Activated T-cell treated with anti-CD3 and anti-CD28 coated beads for 1 hour (primary cell): Measurements from ENCODE around the gene ZBTB38.

Source experiments
- DNase-seq: peaks from one replicate; pipeline ENCODE4 v3.0.0-alpha.2; 2020; ENCODE audit warnings: low read depth

Gene ZBTB38

GRCh38 chr3:141368062-141368924, at the start of gene ZBTB38:
TSS of gene ZBTB38 (plus strand) at chr3:141368504. CDS start at chr3:141442389, 73,885 bp downstream.
- DNase-seq: no peak

DNA sequence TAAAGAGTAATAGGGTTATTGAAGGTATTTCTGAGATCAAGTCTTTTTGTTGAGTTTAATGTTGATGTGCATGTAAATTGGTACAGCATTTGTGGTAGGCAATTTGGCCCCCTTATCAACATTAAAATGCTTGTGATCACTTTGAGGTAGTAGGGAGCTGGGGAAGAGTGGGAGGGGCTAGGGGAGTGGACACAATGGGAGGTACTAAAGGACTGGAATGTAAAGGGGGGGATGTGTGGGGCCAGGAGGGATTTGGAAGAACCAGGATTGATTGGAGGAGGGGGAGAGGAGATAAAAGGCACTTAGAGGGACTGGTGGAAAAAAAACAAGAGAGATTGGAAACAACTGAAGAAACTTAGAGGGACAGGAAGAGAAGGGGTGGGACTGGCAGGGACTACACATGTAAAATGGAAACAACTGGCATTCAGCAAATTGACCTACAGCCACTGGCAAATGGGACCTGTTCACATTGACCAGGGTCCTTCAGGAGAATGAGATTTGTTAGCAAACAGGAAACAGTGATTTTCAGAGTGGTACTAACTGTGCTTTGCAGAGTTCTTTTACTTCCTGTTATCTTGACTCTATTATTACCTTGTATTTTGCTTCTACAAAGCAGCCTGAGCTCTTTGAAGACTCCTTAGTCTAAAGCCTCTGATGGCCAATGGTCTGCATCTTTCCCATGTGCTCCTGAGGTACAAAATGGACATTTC, 47.8 kb upstream of the ZBTB38 start:
- DNase-seq: no peak

DNA sequence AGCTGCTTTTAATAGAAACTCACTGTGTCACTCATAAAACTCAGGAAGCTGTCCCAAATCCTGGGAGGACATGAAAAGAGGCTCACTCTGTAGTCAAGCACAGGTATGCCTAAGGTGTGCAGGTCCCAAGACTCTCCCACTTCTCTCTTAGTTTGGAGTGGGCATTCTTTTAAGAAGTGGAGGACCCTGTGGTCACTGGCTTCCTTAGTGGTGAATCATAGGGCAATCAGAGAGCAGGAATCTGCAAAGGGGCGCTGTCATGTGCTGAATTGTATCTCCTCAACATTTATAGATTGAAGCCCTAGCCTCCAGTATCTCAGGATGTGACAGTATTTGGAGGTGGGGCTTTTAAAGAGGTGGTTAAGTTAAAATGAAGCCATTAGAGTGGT, 47.2 kb upstream of the ZBTB38 start:
- no peak for DNase-seq

DNA sequence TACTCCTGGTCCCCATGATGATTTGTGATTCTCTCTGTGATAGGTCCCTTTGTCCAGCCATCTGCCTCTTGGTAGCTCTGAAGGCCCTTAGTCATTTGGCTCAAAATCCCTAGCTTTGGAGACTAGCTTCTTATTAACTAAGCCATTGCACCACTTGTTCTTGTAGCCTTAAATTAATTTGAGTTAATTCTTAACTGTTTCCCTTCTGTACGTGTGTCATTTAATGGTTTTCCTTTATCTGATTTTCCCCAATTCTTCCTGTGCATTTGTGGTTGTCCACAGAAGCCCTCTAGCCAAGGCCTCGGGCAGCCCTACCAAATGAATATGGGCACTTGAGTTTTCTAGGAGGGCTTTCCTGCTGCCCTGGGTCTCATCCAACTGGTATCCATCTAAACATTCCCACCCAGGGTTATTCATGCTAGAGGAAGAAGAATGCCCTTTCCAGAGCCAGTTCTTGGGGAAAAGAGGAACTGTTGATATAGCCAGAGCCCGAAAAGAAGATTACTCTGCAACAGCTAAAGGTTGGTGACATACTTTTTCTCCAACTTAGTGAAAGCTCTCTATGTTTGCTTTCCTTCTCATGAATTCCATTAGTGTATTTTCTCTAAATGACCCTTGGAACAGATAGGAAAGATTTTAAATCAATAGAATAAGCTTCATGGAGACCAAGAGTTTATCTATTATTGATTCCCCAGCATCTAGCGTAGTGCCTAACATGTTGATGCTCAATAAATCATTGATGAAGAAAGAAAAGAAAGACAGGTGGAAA, 44.2 kb upstream of the ZBTB38 start:
- no peak for DNase-seq

GRCh38 chr3:141326123-141326522, 42.2 kb upstream of the ZBTB38 start:
- no peak for DNase-seq

GRCh38 chr3:141326626-141327025, 41.7 kb upstream of the ZBTB38 start:
- no peak for DNase-seq

DNA sequence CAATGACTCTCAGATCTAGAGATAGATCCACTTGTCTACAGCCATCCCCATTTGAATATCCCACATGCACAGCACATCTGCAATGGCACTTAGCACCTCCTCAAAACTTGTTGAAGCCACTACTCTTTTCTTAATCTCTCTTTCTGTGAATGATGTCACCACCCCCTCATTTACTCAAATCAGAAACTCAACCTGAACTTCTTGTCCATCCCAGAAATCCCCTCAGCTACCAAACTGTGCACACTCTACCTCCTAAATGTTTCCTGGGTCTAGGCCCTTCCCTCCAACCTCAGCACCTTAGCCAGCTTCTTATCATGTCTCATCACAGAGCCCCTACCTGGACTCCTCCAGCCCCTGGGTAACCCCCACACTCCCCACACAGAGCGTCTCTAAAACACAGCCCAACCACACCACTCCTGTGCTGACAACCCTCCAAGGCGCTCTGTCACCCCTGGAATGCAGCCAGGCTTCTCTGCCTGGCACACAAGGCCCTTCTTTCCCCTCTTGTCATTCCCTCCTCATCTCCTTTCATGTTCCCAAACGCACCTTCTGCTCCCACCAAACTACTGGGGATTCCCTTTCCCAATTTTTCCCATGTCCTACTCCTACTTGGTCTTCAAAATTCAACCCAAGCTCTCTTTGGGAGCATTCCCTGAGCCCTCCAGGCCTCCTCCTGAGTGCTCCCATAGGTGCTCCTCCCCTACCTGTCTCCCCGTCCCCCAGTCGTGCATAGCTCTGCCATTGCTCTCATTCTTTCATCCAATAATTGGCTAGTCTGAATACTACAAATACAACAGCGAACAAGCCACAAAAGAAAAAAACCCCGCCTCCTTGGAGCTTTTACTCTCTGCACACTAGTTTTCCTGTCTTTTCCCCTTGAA, 39.8 kb upstream of the ZBTB38 start:
- no peak for DNase-seq

GRCh38 chr3:141330235-141330634, 38.1 kb upstream of the ZBTB38 start:
- DNase-seq: no peak

GRCh38 chr3:141330718-141331376, 37.5 kb upstream of the ZBTB38 start:
- DNase-seq: no peak

GRCh38 chr3:141331377-141332318, 36.7 kb upstream of the ZBTB38 start:
- no peak for DNase-seq

GRCh38 chr3:141332416-141332815, 35.9 kb upstream of the ZBTB38 start:
- no peak for DNase-seq

DNA sequence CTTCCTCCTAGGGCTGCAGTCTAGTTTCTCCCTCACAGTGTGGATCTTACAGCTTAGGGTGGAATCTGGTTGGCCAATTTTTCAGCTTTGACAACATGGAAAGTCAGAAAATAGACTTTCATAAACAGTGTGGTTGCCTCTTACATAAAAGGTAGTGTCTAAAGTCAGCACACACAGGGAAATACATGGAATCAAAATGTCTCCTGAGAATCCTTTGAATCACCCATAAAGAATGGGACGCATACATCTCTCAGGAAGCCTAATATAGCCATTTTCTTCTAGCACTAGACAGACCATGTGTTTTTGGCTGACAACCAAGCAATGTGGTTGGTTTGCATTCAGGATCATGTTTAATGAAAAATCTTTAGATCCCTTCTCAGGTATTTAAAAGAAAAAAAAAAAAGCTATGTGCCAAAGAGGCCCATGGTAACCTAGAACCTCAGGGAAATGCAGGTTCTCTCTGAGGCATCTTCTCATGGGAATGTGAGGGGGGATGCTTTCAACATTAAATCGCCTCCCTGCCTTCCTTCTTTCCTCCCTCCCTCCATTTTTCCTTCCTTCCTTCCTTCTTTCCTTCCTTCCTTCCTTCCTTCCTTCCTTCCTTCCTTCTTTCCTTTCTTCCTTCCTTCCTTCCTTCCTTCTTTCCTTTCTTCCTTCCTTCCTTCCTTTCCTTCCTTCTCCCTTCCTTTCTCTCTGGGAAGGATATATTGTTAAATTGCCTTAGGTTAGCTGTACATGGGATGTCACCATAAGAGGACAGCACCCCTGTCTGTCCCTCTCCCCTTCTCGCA, 34.3 kb upstream of the ZBTB38 start:
- DNase-seq: no peak

DNA sequence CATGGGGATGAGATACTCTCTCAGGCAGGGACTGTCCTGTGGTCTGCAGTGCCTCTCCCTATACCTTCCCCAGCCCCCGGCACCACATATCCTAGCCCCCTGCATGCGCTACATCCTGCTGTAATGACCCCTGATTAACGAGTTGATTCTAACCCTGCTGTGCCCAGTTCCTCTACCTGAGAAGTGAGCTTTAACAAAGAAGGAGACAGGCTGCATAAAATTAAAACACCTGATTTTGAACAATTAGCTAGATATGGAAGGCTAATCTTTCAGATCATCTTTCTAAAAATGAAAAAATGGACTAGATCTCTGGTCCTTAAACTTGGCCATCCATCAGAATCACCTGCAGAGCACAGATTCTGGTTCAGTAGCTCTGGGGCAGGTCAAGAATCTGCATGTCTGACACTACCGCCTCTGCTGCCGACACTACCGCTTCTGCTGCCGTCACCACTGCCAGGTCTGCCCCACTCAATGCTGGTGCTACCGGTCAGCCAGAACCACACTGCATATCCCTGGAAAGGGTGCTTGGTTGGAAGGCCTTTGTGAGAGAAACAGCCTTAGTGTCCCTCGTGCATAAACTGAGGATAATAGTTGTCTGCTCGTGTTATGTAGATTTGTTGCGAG, 33.6 kb upstream of the ZBTB38 start:
- DNase-seq: no peak

GRCh38 chr3:141335531-141336061, 32.7 kb upstream of the ZBTB38 start:
- DNase-seq: no peak

GRCh38 chr3:141336672-141337522, 31.4 kb upstream of the ZBTB38 start:
- no peak for DNase-seq

- DNase-seq: no peak
Observed at GRCh38 chr3:141337523-141337854, 30.8 kb upstream of the ZBTB38 start.

DNA sequence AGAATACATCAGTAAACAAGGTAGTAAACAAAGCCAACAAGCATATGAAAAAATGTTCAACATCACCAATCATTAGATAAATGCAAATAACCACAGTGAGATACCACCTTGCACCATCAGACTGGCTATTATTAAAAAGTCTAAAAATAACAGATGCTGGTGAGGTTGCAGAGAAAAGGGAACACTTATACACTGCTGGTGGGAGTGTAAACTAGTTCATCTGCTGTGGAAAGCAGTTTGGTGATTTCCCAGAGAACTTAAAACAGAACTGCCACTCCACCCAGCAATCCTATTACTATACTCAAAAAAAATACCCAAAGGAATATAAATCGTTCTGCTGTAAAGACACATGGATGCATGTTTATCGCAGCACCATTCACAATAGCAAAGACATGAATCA, 30.3 kb upstream of the ZBTB38 start:
- no peak for DNase-seq

DNA sequence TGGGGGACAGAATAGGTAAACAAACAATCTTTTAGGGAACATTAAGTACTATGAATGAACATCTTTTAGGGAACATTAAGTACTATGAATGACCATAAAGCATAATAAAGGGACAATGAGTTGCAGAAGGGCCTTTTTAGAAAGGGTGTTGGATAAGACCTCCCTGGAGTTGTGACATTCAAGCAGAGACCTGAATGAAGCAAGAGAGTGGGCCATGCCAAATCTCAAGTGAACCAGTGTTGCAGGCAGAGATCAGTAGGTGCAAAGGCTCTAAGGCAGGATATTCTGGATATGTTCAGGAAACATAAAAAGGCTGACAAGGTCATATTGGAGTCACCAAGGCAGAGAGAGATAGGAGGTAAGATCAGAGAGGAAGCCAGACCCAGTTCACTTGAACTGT, 29.4 kb upstream of the ZBTB38 start:
- DNase-seq: no peak
